Mesenteric fat pad (tissue), 1 donor: ENCODE measurements around the gene FTSJ3. TPM values are rescaled to one million over a fixed set of nuclear protein-coding genes. Genes with fewer than 3 reads are reported as not detected.
"Not testable (repeated sequence)": the region's sequence is repeated elsewhere in the genome, so short reads cannot be mapped to it uniquely, and the experiment has no call there.

ENCODE experiments used
- DNase-seq: peaks from one replicate; pipeline ENCODE4 v3.0.0-alpha.2; 2020; ENCODE audit warnings: low spot score
- total RNA-seq: library from RNA; stranded (reverse); fragmentation: NEBNext Ultra II Directional; extraction: Animal tissue kit (Norgen Biotek cat#: 25700); gene quantifications from one replicate; pipeline ENCODE4 v1.2.1, GENCODE V29; 2021
- donor health status: DM: yes; HTN: yes; CAD: no.

Gene FTSJ3
- total RNA-seq, 1 donor from 2014 or later, result 28.8 TPM

DNA sequence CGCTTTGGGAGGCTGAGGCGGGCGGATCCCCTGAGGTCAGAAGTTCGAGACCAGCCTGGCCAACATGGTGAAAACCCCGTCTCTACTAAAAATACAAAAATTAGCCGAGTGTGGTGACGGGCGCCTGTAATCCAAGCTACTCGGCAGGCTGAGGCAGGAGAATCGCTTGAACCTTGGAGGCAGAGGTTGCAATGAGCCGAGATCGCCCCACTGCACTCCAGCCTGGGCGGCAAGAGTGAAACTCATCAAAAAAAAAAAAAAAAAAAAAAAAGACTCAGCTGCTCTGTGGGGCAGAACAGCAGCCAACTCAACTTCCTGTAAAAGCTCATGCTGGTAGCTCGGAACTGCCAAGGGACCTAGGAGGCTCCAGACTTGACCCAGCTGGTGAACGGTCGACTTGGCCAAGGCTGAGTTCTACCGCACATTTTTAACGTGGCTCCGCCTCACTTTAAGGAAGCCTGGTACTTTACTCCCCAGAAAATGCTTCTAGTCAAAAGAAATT is 16.0 kb upstream of the FTSJ3 start:
- DNase-seq, result not testable (repeated sequence)

DNA sequence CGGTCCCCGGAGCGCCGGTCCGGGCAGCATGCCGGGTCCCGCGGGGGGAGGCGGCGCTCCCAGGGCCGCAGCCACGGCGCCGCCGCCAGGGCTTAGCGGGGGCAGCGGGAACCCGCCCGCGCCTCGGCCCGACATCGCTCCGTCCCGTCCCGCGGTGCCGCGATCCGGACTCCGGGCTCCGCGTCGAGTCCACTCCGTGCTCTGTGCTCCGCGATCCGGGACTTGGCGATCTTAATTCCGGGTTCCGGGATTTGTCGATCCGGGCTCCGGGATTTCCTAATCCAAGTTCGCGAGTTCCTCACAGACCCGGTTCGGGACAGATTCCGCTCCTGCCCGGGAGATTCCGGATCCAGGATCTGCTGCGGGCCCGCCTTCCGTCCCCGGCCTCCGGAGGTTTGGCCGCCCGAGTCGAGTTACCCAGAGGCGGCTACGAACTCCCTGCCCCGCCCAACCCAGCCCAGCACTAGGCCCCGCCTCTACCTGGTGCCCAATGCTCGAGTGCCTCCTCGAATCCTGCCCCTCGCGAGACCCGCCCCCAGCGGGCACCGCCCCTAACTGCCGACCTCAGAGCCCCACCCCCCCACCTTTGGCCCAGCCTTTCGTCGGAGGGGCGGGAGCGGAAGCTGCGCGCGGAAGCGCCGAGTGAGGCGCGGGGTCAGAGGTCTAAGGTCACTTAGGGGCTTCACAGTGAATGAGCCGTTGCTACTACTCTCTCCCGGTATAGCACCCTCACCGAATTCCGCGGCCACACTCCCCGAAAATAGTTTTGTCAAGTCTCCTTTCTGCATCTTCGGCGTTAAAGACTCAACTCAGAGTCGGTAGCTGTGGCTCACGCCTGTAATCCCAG is 15.3 kb upstream of the FTSJ3 start, which contains the start of gene SMARCD2:
Gene SMARCD2, minus strand, starts transcription at position 146 of the 847 bp plus-strand sequence. Its CDS starts 11 bp downstream, at position 135.
- DNase-seq, result peak; percentile 99

DNA sequence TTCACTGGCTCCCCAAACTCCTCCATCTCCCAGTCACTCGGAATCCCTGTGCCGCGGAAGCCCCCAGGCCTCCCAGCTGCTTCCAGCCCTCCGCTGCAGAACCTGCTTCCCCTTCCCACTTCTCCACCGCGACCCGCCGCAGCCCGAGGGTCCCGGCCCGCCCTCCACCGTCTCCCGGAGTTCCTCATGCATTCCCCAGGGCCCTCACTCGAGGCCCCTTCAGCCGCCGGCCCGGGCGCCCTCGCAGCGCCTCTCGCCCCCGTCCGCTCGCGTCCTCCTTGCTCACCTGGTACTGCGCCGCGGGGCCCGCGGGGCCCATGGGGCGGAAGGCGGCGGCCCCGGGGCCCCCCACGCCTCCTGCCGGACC is 14.7 kb upstream of the FTSJ3 start:
- DNase-seq, result no peak

DNA sequence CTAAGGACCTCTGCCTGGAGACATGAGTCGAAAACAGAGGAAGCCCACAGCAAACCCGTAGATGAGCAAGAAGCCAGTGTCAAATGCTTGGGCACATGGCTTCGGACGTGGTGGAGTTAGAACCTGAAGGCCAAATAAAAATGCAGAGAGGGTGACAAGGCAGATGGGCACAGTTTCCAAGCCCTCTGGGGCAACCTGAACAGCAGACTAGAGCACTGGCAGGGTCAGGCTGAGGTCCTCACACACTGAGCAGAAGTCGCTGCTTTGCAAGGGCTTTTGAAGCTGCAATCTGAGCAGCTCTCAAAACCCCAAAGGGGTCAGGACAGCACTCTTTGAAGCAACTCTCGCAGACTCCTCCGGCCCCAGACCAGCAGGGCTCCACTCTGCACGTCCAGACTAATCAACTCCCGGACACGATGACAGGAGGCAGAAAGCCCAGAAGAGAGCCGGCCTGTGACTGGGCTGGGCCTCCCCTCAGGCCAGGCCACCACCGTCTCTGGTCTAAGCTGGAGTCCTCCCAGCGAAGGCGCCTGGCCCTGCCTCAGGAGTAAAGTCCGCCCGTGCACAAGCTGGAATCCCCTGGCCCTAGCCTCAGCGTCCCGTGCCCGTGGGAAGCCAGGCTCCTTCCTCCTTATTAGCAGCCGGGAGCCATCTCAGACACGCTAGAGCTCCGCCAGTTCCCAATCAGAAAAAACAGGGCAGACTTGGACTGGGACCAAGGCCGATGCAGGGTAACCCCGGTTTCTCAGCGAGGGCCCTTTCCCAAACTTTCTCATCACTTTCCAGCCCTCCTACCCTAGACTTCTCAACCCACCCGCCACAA is 14.1 kb upstream of the FTSJ3 start:
- peak; percentile 92 for DNase-seq

DNA sequence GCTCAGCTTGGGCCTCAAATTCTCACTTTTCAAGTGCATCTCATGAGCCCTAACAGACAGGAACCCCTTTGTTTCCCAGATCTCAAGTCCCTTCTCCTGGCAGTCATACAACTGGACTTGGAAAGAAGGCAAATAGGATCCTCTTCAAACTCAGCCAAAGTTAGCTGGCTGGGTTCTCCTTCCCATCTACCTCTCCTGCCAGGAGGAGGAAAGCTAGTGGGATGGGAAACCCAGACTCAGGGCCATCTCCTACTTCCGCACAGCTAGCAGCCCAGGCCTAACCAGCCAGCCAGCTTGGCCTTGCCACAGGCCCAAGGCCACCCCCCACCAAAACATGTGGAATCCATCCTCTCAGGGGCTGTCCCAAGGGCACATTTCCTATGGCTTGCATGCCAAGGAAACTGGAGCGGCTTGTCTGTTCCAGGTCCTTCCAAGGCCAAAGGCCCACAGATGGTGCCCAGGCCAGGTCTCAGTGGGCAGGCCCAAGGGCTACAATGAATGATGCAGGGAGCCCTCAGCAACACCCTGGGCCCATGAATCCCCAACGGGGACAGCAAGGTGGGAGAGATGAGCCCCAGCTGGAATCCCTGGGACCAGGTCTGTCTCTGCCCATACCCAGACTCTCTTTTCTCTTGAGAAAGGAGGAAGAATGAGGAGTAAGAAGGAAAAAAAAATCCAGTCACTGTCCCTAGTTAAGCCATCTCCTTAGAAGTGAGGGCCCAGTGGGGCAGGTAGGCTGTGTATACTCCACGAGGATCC is 13.3 kb upstream of the FTSJ3 start:
- DNase-seq, result no peak

DNA sequence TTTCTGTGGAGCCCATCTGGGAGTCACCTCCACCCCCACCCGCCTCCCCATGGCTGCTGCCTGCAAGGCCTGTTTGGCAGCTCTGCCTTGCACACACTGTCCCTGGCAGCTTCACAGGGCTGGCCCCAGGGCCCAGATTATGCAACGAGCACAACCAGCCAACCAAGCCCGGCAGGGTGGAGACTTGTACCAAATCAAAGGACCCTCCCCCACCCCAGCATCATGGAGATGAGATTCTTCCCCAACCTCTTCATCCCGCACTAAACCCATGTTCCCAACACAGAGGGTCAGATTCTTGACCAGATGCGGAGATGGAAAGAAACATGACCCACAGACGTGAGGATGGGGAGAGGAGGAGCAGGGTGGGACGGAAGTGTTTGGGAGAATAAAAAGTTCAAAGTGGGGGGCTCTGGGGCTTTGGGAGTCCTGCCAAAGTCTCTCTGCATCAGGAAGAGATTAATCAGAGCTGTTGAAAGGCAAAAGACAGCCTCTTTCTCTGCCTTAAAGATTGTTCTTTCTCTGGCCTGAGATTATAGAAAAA is 11.2 kb upstream of the FTSJ3 start:
- DNase-seq, result peak; percentile 94

DNA sequence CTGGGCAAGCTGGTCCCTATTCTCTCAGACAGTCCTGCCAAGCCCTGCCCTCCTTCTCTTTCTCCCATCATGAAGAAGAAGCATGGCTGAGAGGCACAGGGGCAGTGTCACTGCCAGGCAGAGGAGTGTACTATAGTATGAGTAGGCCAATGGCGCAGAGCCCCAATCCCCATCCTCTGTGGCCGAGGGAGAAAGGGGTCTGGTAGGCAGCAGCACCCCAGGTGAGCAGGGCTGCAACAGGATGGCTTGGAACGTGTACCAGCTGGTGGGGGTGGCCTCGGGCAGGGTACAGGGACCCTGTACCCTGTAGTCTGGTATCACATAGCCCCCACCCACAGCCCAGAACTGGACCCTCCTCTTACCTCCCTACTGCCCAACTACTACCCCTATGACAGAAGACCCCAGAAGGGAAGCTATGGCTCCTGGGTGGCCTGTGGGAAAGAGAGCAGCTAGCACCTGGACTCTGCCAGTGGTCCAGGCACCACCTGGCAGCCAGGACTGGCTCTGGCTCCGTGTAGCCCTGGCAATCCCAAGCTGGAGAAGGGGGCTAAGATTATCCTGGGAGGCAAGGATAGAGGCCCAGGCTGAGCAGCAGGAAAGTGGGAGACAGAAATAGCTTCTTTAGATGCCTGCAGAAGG is 10.6 kb upstream of the FTSJ3 start:
- no peak for DNase-seq

DNA sequence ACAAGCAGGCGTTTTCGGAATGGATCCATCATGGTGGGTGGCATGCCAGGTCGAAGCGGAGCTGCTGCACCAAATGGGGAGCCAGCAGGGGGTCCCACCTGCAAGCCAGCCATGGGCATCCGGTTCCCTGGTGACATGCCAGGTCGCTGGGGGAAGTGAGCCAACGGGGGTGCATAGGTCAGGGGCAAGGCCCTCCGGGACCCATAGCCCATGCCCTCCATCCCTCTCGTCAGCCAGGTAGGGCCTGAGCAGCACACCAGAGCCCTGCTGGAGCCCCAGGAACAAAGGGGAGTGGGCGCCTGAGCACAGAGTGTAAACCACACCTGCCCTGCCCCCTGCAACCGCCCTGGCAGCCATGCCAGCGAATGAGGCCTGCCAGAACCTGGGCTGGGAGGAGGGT is 10.0 kb upstream of the FTSJ3 start:
- no peak for DNase-seq

DNA sequence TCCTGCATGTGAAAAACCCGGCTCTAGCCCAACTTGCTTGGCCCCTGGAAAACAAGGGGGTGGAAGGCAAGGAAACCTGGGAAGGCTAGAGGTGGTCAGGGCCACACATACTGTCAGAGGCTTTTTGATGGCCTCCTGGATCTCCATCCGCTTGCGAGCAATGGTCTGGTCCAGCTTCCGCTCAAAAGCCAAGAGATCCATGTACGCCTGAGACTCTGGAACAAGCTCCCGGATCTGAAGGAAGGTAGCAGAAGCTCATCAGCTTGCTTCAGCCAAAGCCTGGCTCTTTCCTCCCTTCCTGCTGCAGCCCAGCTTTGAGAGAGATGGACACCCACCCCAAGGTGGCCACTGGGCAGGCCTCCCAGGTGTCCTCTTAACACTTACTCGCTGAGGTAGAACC is 9.3 kb upstream of the FTSJ3 start:
- no peak for DNase-seq

DNA sequence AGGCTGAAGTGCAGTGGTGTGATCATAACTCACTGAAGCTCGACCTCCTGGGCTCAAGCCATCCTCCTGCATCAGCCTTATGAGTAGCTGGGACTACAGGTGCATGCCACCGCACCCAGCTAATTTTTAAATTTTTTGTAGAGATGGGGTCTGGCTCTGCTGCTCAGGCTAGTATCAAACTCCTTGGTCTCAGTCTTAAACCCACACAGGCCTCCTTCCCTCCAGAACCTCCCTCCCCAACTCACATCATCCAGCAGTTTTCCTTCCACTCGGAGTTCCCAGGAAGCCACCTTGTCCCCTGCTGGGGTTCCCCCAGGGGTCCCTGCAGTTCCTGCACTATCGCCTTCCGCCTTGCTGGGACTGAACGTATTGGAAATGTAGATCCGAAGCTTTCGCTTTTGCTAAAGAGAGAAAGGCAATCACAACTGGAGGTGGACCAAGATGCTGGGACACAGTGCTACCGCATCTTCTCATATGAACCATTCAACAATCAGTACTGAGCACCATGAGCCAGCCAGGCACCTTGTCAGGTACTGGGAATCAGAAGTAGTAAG is 7.8 kb upstream of the FTSJ3 start:
- no peak for DNase-seq

DNA sequence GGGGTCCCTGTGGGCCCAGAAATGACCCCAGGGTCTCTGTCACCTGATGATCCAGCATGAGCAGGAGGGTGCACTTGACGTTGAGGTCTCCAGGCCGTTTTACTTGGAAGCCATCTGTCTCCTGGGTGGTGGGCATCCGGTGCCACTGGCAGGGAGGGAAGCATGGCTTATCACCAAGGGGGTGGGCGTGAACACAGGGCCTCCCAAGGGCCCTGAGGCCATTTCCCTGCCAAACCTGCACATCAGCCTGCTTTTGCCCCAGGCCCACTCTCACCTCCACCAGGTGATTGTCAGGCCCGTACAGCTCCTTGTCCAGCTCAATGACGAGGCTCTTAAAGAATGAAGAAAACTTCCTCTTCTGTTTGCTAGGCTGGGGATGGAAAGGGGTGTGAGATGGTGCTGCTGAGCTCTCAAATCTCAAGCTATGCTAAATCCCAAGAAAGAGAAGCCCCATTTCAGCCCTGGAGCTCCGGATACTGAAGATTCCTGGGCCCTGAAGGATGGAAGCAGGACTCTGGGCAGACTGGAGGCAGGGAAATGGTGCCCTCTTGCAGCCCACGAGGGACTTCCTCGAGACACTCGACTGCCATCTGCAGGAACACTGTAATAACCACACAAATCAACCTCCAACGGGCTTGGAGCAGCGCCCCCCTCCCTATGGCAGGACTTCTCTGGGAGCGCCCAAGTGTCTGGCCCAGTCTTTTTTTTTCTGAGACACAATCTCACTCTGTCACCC is 7.1 kb upstream of the FTSJ3 start:
- DNase-seq, result no peak

DNA sequence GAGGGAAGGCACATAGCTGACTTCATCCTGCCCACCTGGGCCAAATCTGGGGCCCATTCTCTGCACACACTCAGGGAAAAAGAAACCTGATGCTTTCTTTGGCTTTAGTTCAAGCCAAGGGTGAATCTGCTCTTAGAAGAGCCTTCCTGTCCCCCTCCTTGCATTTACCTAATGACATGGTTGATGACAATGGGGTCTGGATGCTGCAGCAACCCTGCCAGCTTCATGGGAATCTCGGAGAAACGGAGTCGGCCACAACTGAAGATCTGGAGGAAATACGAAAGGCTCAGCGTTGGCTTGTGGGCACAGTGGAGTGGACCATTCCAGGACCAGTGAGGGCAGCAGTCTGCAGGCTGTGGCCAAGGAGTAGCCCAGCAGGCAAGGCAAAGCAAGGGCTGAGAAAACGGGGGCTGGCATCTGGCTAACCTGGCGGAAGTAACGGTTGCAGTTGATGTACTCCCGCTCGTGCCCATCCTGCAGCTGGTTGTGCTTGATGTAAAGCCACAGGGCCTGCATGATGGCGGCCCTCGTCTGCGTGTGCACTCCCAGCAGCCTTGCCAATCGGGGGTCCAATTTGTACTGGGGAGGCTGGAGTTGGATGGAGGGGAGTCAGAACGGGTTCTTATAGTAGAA is 6.4 kb upstream of the FTSJ3 start:
- DNase-seq, result peak; percentile 84

DNA sequence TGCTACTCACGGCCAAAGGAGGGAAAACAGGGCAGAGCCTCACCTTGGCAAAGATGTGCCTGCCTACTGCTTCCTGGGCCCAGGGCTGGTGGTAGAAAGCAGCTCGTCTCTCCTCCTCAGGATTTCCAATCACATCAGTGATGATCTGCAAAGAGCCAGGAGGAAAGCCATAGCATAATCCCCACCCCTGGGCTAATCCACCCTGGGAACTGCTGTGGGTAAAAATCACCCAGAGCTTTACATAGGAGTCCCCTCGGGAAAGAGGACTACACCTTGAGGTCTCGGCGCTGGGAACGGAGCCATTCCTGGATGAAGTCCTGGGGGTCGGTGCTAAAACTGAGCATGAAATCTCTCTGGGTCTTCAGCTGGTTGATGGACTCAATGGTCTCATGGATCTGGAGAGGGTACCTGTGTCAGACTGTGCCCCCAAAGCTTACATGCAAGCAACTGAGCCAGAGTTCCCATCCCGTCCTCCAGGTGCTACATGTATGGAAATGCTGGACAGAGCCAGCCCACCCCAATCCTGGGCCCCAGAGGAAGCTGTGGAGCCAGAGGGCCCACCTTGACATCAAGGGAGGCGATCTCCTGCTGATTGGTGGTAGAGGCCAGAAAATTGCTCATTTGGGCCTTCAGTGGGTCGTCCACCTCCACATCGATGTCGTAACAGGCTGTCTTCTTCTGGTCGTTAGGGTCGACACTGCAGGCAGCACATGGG is 5.7 kb upstream of the FTSJ3 start:
- DNase-seq, result peak; percentile 55

DNA sequence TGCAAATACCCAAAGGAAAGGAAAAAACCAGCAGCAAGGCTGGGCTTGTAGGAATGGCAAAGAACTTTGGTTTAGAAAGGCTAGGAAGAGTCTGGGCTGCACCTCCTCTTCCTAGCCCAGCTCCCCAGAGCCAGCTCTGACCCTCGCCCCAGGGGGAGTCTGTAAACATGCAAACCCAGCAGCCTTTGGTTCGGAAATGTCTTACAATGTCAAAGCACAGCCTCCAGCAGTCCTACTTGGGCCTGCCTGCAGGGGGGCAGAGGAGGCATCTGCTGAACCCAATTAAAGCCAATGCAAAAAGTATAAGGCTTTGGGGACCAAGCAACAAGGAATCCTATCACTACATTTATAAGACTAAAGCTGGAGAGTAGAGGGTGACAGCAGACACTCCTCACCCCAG is 5.0 kb upstream of the FTSJ3 start:
- peak; percentile 80 for DNase-seq

DNA sequence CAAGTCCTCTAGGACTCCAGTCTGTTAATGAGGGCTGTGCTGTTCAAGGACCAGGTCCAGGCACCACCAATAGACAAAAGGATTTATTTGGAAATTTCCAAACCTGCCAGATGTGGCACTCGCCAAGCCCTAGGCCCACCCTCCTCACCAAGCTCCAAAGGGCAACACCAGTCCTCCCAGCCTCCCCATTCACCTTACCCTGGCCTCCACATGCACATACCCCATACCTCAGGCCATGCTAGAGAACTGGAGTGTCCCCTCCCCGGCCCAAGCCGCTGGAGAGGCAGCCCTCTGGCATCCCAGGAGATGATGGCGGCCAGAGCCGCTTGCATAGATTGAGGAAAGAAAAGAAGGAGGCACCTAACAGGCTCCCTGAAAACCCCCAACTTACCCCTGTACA is 4.6 kb upstream of the FTSJ3 start:
- DNase-seq, result peak; percentile 62

DNA sequence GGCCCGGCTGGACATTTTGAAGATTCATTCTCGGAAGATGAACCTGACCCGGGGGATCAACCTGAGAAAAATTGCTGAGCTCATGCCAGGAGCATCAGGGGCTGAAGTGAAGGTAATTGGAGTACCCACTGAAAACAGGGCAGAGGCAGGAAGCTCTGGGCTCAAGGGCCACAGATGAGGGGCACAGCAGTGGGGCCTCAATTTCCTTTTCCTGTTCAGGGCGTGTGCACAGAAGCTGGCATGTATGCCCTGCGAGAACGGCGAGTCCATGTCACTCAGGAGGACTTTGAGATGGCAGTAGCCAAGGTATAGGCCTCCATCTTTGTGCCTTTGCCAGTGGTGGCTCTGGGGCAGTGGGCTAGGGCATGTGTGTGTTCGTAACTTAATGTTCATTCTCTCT is 4.0 kb upstream of the FTSJ3 start:
- DNase-seq, result peak; percentile 49

DNA sequence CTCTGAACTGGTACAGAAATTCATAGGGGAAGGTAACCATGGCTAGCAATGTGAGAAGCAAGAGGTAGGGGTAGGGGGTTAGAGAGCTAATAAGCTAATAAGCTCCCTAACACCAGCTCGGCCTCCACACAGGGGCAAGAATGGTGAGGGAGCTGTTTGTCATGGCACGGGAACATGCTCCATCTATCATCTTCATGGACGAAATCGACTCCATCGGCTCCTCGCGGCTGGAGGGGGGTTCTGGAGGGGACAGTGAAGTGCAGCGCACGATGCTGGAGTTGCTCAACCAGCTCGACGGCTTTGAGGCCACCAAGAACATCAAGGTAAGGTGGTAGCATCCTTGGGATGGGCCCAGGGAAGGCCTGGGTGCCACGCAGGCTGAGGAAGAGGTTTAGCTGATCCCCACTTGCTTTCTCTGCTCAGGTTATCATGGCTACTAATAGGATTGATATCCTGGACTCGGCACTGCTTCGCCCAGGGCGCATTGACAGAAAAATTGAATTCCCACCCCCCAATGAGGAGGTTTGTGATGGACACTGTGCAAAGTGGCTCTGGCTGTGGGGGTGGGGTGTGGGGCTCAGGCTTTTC is 3.5 kb upstream of the FTSJ3 start:
- peak; percentile 62 for DNase-seq

DNA sequence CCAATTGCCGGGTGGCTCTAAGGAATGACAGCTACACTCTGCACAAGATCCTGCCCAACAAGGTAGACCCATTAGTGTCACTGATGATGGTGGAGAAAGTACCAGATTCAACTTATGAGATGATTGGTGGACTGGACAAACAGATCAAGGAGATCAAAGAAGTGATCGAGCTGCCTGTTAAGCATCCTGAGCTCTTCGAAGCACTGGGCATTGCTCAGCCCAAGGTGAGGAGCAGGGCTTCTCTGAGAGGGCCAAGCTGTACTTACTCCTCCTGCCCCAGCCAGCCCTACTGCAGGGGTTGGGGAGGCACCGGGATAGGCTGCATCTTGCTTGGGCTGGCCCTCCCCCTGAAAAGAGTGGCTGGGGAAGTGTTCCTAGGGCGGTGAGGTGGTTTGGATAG is 2.8 kb upstream of the FTSJ3 start:
- DNase-seq, result no peak
